Measurements from ENCODE around the gene ADGRF4.

The ADGRF4 gene, protein sequence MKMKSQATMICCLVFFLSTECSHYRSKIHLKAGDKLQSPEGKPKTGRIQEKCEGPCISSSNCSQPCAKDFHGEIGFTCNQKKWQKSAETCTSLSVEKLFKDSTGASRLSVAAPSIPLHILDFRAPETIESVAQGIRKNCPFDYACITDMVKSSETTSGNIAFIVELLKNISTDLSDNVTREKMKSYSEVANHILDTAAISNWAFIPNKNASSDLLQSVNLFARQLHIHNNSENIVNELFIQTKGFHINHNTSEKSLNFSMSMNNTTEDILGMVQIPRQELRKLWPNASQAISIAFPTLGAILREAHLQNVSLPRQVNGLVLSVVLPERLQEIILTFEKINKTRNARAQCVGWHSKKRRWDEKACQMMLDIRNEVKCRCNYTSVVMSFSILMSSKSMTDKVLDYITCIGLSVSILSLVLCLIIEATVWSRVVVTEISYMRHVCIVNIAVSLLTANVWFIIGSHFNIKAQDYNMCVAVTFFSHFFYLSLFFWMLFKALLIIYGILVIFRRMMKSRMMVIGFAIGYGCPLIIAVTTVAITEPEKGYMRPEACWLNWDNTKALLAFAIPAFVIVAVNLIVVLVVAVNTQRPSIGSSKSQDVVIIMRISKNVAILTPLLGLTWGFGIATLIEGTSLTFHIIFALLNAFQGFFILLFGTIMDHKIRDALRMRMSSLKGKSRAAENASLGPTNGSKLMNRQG

DNA sequence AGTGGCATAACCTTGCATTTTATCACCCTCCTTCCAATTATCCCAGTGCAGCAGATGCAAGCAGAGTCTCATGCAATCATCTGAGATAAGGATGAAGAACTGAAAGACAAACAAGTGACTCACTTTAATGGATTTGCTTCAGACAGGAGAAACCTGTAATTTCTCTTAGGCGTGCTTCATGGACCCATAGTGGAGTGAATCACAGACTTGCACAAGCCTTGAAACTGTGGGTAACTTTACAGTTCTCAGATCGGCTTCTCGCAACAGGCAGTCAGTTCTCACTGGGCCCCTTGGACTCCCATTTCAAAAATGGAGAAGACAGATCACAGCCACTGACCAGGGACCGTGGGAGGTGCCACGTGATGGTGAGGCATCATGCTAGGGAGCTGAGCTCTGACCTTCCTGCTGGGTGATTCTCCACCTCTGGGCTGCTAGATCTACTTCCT, at the start of gene ADGRF4:
Gene ADGRF4 (plus strand): TSS at position 239 of the 446 bp plus-strand sequence. CDS start 8,666 bp downstream, outside the sequence.
- no peak for DNase-seq (ENCODE audit: low read depth)

DNA sequence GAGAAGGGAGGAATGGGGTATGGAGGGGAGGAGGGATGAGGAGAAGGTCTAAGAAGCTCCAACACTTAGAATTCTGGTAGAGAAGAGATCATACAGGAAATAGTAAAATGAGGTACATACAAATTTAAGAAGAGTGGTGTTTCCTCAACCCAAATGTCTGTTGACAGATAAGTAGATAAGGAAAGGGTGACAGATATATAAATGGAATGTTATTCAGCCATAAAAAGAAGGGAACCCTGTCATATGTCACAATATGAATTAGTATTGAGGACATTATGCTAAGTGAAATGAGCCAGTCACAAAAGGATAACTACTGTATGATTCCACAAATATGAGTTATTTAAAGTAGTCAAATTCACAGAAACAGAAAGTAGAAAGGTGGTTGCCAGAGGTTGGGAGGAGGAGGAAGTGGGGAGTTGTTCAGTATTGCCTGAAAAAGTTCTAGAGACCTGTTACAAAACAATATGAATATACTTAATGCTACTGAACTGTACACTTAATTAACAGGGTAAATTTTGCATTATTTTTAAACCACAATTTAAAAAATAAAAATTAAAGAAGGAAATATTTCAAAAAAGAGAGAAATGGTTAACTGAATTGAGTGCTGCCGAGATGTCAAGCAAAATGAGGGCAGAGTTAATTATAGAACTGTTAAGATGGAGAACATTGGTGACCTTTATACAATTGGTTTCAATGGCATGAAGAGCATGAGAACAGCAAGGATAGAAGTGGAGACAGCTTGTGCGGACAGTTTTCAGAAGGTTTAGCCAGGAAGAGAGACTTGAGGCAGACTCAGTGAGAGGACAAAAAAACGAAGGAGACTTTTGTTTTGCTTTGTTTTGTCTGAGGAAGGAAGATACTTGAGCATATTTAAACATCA, 47.6 kb upstream of the ADGRF4 start:
- no peak for DNase-seq (ENCODE audit: low read depth)

DNA sequence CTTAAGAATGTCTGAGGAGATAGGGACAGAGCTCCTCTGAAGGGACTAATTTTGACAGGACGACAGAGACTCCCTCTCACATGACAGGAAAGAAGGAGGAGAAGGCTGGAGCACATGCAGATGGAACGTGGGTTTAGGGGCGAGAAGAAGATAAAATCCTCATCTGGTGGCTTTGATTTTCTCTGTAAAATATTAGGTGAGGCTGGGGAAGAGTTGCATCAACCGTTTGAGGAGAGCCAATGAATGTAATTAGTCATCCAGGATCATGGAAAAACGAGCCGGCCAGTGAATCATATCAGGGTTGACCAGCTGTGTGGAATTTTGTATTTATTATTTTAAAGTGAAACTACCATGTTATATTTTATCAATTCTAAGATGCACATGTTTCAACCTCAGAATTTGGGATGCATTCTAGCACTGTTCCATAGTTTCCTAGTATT, 46.9 kb upstream of the ADGRF4 start:
- no peak for DNase-seq (ENCODE audit: low read depth)

DNA sequence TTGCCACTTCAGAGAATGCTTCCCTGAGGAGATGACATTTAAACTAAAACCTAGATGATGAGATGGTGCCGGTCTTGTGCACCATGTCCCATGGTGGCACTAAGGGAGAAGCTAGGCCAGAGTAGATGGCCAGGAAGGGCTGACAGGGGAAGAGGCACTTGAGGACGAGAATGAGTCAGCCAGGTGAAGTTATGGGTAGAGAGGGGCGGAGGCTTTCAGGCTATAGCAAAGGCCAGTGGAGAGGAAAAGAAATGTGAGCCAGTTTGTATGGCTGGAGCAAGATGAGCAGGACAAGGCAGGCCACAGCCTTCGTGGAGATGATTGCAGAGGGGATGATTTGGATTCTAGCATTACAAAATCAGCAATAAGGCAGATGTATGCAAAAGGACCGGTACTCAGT, 44.7 kb upstream of the ADGRF4 start:
- DNase-seq (ENCODE audit: low read depth), result no peak

DNA sequence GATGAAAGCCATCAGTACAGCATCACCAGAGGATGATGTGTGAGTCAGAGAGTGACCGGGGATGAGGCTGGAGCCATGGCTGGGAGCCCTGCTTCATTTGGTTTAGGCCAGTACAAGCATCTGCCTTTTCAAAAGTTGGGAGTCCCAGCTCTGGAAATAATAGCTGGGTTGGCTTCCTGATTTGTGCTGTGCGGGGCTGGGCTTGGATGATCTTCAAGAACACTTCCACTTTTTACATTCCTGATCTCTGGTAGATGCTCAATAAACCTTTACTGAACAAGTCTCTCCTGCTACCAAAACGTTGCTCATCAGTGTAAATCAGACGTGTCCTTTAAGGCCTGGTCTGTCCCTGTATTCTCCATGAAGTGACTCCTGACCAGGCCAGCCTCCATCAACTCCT, 44.1 kb upstream of the ADGRF4 start:
- no peak for DNase-seq (ENCODE audit: low read depth)

DNA sequence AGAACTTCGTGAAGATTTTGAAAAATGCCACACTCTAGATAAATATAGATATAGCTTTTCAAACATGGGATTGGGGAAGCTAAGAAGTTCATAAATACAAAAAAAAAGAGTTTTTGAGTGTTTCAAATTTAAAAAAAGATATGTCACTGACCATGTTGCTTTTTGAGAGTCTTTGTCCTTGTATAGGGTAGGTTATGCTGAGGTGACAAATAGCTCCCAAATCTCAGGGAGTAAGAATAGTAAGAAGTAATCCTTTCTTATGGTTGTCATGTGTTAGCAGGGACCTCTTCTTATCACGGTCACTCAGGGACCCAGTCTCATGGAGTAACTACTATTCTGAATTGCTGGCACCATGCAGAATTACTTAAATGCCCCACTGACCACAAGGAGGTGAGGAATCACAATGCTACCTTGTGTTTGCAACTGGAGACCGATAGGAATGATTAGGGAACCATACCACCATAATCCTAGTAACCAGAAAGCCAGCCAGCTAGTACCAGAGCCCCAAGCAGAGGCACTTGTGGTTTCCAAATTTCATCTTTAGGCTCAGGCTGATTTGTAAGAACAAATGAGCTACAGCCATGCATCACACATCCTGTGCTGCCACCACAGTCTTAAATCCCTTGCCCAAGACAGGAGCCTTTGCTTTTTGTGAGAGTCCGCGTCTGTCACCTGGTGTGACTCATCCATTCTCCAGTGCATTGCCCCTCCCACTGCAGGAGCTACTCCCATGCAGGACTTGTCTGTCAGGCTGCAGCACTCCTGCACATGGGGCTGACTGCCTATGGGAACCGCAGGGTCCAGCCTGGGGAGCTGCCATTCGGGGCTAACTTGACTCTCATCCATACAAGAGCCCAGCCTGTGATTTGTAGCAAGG, 42.4 kb upstream of the ADGRF4 start:
- DNase-seq (ENCODE audit: low read depth), result no peak

DNA sequence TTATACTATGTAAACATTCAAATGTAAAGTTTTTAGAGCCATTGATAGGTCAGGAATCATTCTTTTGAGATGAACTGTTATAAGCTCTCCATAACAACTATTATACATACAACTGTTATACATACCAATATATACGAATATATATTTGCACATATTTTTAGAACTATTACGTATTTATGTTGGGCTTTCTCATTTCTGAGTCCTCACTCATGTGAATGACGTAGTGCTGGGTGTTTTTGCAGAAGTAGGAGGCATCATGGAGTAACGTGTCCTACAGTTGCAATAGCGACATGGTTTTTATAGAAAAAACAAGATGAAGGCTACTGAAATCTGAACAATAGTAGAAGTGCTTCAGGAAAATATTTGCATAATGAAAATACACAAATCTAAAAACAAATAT, 36.4 kb upstream of the ADGRF4 start:
- DNase-seq (ENCODE audit: low read depth), result no peak

DNA sequence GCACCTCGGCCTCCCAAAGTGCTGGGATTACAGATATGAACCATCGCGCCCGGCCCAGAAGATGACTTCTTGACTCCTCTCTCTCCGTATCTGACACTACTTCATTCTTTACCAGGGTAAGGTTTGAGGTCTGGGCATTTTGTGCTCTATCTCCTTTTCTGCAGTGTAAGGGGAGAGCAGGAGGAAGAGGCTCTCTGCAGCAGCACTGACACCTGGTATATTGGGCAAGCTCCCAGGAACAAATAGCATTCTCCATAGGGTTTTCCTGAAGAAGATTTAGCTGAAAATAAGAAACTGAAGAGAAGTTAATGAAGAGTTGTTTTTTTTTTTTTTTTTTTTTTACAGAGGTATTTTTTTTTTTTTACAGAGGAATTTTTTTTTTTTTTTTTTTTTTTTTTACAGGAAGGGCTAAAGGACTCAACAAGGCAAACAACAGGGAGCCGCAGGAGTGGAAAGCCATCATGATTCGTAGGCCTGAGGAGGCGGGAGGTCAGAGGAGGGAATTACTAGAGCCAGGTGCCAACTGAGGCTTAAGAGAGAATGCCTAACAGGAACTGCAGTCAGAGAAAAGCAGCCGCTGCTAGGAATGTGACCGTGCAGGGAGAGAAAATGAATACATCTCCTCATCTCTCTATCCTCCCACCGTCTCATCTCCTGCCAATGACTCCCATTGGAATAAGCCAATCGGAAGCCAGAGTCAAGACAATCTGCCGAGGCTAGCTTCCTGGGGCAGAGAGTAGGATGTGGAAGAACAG, 34.7 kb upstream of the ADGRF4 start:
- DNase-seq (ENCODE audit: low read depth), result no peak

DNA sequence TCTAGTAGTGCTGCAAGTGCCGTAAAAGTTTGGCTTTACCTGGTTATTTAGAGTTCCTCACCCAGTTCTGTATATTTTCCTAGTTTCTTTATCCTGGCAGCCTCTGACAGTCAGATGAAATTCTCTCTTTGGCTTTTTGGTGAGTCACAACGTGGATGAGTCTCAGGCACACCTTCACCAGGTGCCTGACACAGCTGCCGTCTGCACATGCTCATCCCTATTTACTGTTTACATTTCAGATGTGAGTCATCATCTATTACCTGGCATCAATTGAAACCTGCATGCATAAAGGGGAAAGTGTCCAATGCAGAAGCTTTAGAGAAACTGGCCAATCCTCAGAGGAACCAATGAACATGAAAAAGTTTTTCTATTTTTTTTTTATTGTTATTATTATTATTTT, 33.3 kb upstream of the ADGRF4 start:
- DNase-seq (ENCODE audit: low read depth), result no peak

DNA sequence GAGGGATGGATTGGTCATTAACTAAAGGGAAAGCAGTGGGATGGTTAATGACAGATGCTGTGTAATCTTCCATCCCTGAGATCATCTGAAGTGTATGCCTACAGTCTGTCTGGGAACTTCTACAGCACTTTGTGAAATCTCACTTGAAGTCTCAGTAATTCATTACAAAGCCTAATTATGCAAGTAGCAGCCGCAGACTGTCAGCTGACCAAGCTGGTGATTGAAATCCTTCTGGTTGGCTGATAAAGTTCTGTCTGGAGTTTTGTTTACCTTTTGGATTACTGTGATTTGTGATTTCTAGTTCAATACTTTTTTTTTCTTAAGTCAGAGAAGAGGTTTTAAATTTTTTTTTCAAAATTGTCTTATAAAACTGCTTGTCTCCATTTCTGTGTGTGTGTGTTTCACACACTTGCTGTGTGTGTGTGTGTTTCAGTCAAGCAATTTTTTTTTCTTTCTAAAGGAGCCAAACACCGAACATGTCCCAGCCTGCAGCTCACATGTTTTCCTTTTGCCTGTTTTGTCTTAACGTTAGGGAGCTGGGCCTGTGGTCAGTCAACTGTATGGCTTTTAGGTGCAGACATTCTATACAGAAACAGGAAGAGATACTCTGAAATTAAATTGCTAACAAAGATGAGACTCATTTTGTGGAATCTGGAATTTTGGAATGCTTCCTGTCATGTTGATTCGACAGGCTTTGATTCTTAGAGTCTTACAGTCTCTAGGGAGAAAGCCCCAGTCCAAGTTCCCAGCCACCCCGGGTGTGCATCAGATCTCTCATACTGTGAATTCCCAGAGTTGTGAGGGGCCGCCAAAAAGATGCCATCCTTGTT, 28.5 kb upstream of the ADGRF4 start:
- DNase-seq (ENCODE audit: low read depth), result no peak

DNA sequence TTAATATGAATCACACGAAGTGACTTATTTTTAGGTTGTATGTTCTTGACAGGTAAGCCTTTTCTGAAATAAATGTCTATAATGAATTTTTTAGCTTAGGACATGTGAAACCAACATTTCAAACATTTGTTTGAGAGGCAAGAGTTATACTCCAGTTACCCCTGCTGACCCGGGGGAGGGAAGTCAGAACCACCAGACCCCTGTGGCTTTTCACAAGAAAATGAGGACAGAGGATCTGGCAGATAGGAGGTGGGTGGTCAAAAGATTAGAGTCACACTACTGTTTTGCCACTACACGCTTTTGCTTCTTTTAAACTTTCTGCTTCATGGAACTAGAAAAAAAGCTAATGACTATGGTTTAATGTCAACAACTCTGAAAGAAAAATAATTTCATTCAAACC, 27.5 kb upstream of the ADGRF4 start:
- no peak for DNase-seq (ENCODE audit: low read depth)

DNA sequence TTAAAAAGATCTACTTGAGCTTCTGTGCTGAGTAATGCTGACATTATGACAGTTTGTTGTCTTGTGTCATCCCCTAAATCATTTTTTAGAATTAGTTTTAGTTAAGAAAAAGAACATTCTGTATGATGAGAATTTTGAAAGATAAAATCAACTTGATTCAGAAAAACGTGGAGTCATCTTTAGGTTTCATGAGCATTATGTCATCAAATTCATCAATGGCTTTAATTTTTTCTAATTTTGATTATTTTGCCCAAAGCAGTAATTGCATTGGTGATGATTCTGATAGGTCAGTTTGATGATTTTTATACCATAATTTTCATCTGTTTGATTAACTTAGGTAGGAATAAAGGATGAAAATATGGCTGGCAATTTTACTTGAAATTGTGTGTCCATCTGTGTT, 26.6 kb upstream of the ADGRF4 start:
- no peak for DNase-seq (ENCODE audit: low read depth)

DNA sequence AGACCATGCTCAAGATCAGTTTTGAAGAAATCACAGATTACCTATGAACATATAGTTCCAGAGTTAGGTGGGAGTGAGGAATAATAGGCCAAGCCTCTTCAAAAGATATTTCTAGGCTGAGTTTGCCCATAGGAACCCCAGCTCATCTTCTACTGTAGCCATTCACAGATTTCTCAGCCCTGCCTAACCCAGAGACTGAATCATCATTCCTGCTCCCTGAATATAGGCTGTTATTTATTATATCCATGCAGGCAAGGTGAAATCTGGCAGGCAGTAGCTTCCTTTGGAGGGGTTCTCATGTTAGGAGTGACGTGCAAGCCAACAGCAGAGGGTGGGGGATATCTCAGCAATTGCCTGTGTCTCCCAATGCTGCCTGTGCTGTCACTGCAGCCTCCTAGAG, 25.6 kb upstream of the ADGRF4 start:
- no peak for DNase-seq (ENCODE audit: low read depth)

DNA sequence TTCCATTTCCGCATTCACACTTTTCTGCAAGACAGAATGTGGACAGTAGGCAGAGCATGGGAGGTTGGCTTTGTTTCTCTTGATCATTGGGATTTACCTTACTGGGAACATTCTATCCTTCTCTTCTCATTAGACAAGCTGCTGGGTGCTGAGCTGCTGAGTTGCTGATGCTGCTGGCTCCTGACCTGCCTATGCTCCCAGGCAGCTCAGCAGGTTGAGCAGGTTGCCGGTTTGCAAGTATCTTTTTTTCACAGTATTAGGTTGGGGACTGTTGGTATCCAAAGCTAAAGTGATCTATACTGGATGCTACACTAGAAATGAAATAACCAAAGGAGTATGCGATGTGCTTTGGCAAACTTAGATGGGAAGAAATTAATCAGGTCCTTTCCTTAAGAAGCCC, 23.7 kb upstream of the ADGRF4 start:
- no peak for DNase-seq (ENCODE audit: low read depth)

DNA sequence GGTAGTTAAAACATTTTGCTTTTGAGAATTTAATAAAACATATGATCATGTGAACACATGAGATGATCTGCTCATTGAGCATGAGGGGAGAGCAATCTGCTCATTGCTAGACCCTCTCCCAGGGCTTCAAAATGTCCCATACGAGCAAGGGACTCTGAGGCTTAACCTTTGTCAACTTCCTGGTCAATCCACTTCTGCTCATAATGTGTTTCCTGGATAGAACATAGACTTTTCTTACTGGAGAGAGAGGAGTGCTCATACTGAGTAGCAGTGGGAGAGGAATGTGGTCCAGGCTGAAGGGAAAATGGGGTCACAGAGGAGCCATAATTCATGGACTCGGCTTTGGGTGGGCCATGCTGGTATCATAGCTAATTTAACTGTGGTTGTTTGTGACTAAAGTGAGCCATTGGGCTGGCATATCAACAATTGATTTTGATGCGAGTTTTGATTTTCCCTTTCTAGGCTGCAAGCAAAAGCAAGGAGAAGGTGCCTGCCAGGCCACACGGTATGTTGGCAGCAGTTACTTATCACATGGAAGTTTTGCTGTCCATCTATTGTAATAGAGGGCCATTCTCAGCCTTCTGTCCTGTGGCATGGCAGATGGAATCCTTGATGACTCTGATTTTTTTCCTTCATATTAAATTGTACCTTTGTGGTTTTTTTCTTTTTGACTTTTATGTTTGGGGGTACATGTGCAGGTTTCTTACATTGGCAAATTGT, 20.8 kb upstream of the ADGRF4 start:
- no peak for DNase-seq (ENCODE audit: low read depth)

DNA sequence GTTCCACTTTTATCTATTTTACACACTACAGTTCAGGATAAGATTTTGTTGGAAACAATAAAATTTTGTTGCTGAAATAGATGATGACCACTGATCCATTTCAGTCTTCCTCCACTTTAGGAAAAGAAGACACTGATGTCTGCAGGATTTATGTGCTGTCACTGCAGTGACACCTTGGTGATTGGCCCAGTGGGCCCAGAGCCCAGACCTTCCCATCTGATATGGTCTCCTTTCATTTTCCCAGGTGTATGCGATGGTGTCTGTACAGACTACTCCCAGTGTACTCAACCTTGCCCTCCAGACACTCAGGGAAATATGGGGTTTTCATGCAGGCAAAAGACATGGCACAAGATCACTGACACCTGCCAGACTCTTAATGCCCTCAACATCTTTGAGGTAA, 19.6 kb upstream of the ADGRF4 start:
- DNase-seq (ENCODE audit: low read depth), result no peak

DNA sequence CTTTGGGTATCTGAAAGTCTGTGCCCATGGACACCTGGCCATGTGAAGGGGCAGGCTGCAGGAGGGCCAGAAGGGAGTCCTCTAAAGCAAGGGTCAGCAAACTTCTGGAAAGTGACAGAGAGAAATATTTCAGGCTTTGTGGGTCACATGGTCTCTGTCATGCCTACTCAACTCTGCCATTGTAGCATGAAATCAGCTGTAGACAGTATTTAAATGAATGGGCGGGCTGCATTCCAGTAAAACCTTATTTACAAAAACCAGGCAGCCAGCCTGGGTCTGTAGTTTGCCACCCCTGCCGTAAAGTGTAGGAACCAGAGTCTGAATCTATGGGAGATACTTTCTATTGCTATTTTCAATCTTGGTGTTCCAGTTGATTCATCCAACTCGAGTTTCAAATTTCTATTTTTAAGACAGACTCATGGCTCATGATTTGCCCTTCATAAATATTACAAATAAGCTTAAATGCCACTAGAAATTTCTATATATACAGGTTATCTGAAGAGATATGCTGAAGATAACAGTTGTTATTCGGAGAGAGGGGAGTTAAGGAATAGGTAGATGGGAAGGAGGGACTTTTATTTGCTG, 19.0 kb upstream of the ADGRF4 start:
- no peak for DNase-seq (ENCODE audit: low read depth)

DNA sequence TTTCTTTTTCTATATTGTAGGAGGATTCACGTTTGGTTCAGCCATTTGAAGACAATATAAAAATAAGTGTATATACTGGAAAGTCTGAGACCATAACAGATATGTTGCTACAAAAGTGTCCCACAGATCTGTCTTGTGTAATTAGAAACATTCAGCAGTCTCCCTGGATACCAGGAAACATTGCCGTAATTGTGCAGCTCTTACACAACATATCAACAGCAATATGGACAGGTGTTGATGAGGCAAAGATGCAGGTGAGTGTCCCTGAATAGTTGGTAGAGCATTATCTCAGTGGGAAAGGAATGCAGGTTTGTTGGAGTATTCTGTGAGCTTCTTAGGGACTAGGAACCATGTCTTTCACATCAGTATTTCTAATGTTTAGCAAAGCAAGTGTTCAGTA, 18.3 kb upstream of the ADGRF4 start:
- DNase-seq (ENCODE audit: low read depth), result no peak

DNA sequence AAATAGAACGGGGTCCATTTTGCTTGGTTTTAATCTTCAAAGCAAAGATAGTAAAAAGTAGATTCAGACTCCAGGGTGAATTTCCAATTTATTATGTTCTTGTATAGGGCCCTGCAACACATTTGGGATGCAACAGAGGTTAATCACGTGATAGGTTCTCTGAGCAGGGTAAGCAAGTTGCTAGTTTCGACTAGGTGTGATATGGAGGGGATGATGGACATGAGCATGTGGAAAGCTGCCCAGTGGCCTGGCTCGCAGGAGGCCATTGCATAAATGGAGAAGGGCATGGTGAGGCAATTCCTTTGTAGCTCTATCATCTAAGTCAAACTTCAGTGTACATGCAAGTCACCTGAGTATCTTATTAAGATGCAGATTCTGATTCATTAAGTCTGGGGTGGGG, 17.7 kb upstream of the ADGRF4 start:
- no peak for DNase-seq (ENCODE audit: low read depth)
